Adrenal gland (tissue), 12 donors: ENCODE data around the gene ALDH1L1. TPM values are rescaled to one million over a fixed set of nuclear protein-coding genes. Genes with fewer than 3 reads are reported as not detected.

Experiments used
- DNase-seq, 7 donors: peaks; one replicate each; pipeline ENCODE4 v3.0.0-alpha.2; 2019 to 2020
- H3K27ac ChIP-seq, 5 donors: fragments of 200-600 bp; sonication (generic) in 4 of 5; 1 replicate in 3 of 5; 2 replicates in 2 of 5; pipeline versions ENCODE4 v1.5.1 to v1.8.0; 2016 to 2020; ENCODE audit warnings: mild to moderate bottlenecking in 1 of 5
- H3K27me3 ChIP-seq: fragments of 200-600 bp; 2 replicates; pipeline ENCODE4 v1.8.0; 2021
- H3K36me3 ChIP-seq, 2 donors: fragments of 200-600 bp; replicated peaks in 1 of 2; 1 replicate in 1 of 2; 2 replicates in 1 of 2; pipeline versions ENCODE4 v1.5.1 to v1.8.0; 2018 to 2022
- H3K4me1 ChIP-seq, 2 donors: fragments of 200-600 bp; replicated peaks in 1 of 2; 1 replicate in 1 of 2; 2 replicates in 1 of 2; pipeline versions ENCODE4 v1.5.1 to v1.8.0; 2018 to 2021
- H3K4me3 ChIP-seq, 4 donors: fragments of 200-600 bp; sonication (generic) in 3 of 4; one replicate each; pipeline ENCODE4 v1.5.1; 2016 to 2018
- H3K9me3 ChIP-seq, 3 donors: fragments of 200-600 bp; sonication (generic) in 1 of 3; replicated peaks in 1 of 3; 1 replicate in 2 of 3; 2 replicates in 1 of 3; pipeline versions ENCODE4 v1.5.1 to v1.8.0; 2016 to 2021
- POLR2A ChIP-seq, 2 donors: fragments of 450-650 bp; IDR thresholded peaks; one replicate each; pipeline ENCODE4 v1.6.1; 2017; ENCODE audit warnings: antibody characterized with exemption in 2 of 2, mild to moderate bottlenecking in 2 of 2, moderate library complexity in 1 of 2
- WGBS, 4 donors: extraction: QIAGEN DNeasy Blood & Tissue Kit in 2 of 4; methylation state at CpG; one replicate each; pipeline versions ENCODE4 v1.1.5 to v1.1.7; 2013 to 2017; 5-methylcytosine and 5-hydroxymethylcytosine counted together
- intact Hi-C, 2 donors: fragments of 100-400 bp; cut with DNase I; formaldehyde crosslinking; loops; one replicate each; pipeline versions ENCODE4 v1.14.1 to v1.15.0; 2022 to 2023
- polyA plus RNA-seq, 3 donors: library from polyadenylated mRNA; stranded (reverse); fragments of 200-250 nt in 2 of 3; fragments of 350-450 nt in 1 of 3; fragmentation: Illumina TruSeq in 1 of 3; extraction: RNeasy Lipid Tissue Mini Kit (QIAGEN cat#74804) in 1 of 3; gene quantifications; one replicate each; pipeline ENCODE4 v1.2.3, GENCODE V29; 2013 to 2014
- total RNA-seq, 9 donors: library from RNA; depleted of rRNA in 4 of 9; stranded (reverse); fragments of >200 nt in 4 of 9; fragments of 120-200 nt in 1 of 9; fragmentation: NEBNext Ultra II Directional in 1 of 9; extraction: Animal tissue kit (Norgen Biotek cat#: 25700) in 1 of 9; gene quantifications; one replicate each; pipeline versions ENCODE4 v1.1.0 to v1.2.4, GENCODE V29; 2013 to 2023
- TF ChIP-seq, protein P1 (sequence below), 6 experiments: fragments of 450-650 bp in 4 of 6; fragments of 200-600 bp in 2 of 6; sonication (generic) in 1 of 6; IDR thresholded peaks; 1 replicate in 5 of 6; 2 replicates in 1 of 6; pipeline versions ENCODE4 v1.5.1 to v1.8.0; 2016 to 2021; ENCODE audit warnings: antibody characterized with exemption in 6 of 6, mild to moderate bottlenecking in 2 of 6, moderate library complexity in 1 of 6
- donor health status: healthy with polysubstance abuse.
- donor health status: Bipolar disorder and iron deficiency.
- donor health status: DM: yes; HTN: yes; CAD: no.
- donor health status: DM: no; HTN: no; CAD: no.
- donor health status: DM: no; HTN: no; CAD: no.
- donor health status: DM: yes; HTN: yes; CAD: no.

Gene ALDH1L1
- total and polyA plus RNA-seq, 12 donors, result 0.44 to 136 (median 72.3) TPM

- Histone ChIP-seq H3K4me3 (no peak overlapping the region), H3K9me3 (no peaks in the 10 kb centered on the region), H3K36me3 (no peaks in the 10 kb centered on the region), H3K27ac (no peak overlapping the region), H3K27me3 (no peaks in the 10 kb centered on the region), H3K4me1 (no peaks in the 10 kb centered on the region)
- TF ChIP-seq, protein P1, sequence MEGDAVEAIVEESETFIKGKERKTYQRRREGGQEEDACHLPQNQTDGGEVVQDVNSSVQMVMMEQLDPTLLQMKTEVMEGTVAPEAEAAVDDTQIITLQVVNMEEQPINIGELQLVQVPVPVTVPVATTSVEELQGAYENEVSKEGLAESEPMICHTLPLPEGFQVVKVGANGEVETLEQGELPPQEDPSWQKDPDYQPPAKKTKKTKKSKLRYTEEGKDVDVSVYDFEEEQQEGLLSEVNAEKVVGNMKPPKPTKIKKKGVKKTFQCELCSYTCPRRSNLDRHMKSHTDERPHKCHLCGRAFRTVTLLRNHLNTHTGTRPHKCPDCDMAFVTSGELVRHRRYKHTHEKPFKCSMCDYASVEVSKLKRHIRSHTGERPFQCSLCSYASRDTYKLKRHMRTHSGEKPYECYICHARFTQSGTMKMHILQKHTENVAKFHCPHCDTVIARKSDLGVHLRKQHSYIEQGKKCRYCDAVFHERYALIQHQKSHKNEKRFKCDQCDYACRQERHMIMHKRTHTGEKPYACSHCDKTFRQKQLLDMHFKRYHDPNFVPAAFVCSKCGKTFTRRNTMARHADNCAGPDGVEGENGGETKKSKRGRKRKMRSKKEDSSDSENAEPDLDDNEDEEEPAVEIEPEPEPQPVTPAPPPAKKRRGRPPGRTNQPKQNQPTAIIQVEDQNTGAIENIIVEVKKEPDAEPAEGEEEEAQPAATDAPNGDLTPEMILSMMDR (IDR thresholded peaks at IDR 0.05), result no peak
- TF ChIP-seq POLR2A (IDR thresholded peaks at IDR 0.05), result no peak
- peak in 1 of 7 donors; percentile 35 for DNase-seq
- intact Hi-C loops, result no loop called here
- WGBS, 4 donors, result 86 to 97% (median 94%) methylated on average over 8 to 15 of the region's 15 CpGs
Measured at GRCh38 chr3:126147932-126148683, 32.3 kb downstream of the ALDH1L1 start.

- intact Hi-C loops, result no loop called here
- Histone ChIP-seq H3K9me3 (no peaks in the 10 kb centered on the region), H3K4me1 (no peaks in the 10 kb centered on the region), H3K27me3 (no peaks in the 10 kb centered on the region), H3K4me3 (no peak overlapping the region), H3K36me3 (no peaks in the 10 kb centered on the region), H3K27ac (no peak overlapping the region)
- peak in 1 of 7 donors; percentile 33 for DNase-seq
- TF ChIP-seq, protein P1 (IDR thresholded peaks at IDR 0.05), result no peak
- TF ChIP-seq POLR2A (IDR thresholded peaks at IDR 0.05), result no peak
- WGBS, 4 donors, result 90 to 97% (median 95%) methylated on average over 4 to 7 of the region's 7 CpGs
Measured at GRCh38 chr3:126147147-126147931, 33.0 kb downstream of the ALDH1L1 start.

DNA sequence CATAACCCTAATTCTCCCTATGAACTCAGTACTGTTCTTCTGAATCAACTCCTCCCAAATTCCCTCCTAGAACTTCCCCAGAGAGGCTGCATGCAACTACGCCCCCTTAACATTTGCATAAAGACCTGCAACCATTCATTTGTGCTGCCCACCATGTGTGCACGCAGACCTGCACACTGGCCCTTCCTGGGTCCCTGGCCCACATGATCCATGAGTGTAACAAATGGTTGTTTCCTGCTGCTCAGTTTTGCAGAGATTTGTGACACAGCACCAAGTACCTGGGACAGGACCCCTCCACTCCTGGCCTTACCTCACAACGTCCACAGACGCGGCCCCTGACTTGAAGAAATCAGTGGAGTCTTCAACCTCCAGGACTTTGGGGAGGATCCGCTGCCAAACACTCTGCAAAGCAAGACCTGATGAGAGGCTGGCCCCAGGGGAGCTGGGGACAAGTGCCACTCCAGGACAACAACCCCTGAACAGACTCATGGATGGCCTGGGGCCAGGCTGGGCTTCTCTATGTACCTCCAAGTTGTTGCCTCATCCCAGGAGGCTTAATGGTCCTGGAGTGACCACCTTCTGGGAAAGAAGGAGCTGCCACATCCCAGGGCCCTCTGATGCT is 33.8 kb downstream of the ALDH1L1 start:
- WGBS, 4 donors, result 85 to 95% (median 92%) methylated on average over 5 to 6 of the region's 6 CpGs
- peak in 3 of 7 donors; percentile 12 to 23 (median 16) for DNase-seq

More for the DNA sequence above, 33.8 kb downstream of the ALDH1L1 start:
- Histone ChIP-seq H3K9me3 (no peaks in the 10 kb centered on the region), H3K27ac (no peak overlapping the region), H3K36me3 (no peaks in the 10 kb centered on the region), H3K4me1 (no peaks in the 10 kb centered on the region), H3K4me3 (no peak overlapping the region), H3K27me3 (no peaks in the 10 kb centered on the region)
- intact Hi-C loops, result no loop called here
- TF ChIP-seq, protein P1 (IDR thresholded peaks at IDR 0.05), result no peak
- no peak for TF ChIP-seq POLR2A (IDR thresholded peaks at IDR 0.05)
